ES-I3 (cell line): Measurements from ENCODE around the gene TFAP2A.
A peak's percentile ranks its signal among the peaks of the same experiment; 100 is the strongest.

ENCODE experiments used
- H3K36me3 ChIP-seq: 2 replicates; pipeline ENCODE4 v1.6.1; 2013; ENCODE audit warnings: mild to moderate bottlenecking, low read length, control low read depth, moderate library complexity; ENCODE audit not compliant: insufficient read depth
- H3K4me1 ChIP-seq: 2 replicates; pipeline ENCODE4 v1.6.1; 2013; ENCODE audit warnings: mild to moderate bottlenecking, control low read depth, low read length; ENCODE audit not compliant: insufficient read depth
- H3K9ac ChIP-seq: 2 replicates; pipeline ENCODE4 v1.6.1; 2013; ENCODE audit warnings: low read depth, mild to moderate bottlenecking, low read length, moderate library complexity
- H3K9me3 ChIP-seq: 2 replicates; pipeline ENCODE4 v1.6.1; 2013; ENCODE audit warnings: mild to moderate bottlenecking, low read length, moderate library complexity; ENCODE audit not compliant: control insufficient read depth, insufficient read depth

Gene TFAP2A

GRCh38 chr6:10404107-10404798, 10.6 kb downstream of the TFAP2A start:
- H3K9ac ChIP-seq = peak overlapping the region; percentile 83
- H3K36me3 ChIP-seq = no peaks in the 10 kb centered on the region
- H3K9me3 ChIP-seq = no peaks in the 10 kb centered on the region
- peaks cover 26% of the 10 kb centered on the region for H3K4me1 ChIP-seq

GRCh38 chr6:10403385-10404106, 11.3 kb downstream of the TFAP2A start:
- H3K36me3 ChIP-seq = no peaks in the 10 kb centered on the region
- peaks cover 31% of the 10 kb centered on the region for H3K4me1 ChIP-seq
- H3K9me3 ChIP-seq = no peaks in the 10 kb centered on the region
- peak overlapping the region; percentile 36; the same call in 1 of the 2 replicates for H3K9ac ChIP-seq

GRCh38 chr6:10402648-10403311, 12.1 kb downstream of the TFAP2A start:
- Histone ChIP-seq H3K9ac (0 out of 2 replicates have a peak overlapping the region, but pooled peaks have one; percentile 36), H3K36me3 (no peaks in the 10 kb centered on the region), H3K4me1 (peaks cover 32% of the 10 kb centered on the region), H3K9me3 (no peaks in the 10 kb centered on the region)

GRCh38 chr6:10401632-10402223, 13.1 kb downstream of the TFAP2A start:
- no peak overlapping the region for H3K9ac ChIP-seq
- H3K36me3 ChIP-seq = no peaks in the 10 kb centered on the region
- peaks cover 23% of the 10 kb centered on the region for H3K4me1 ChIP-seq
- H3K9me3 ChIP-seq = no peaks in the 10 kb centered on the region

GRCh38 chr6:10401004-10401536, 13.8 kb downstream of the TFAP2A start:
- H3K9me3 ChIP-seq = no peaks in the 10 kb centered on the region
- no peak overlapping the region for H3K9ac ChIP-seq
- no peaks in the 10 kb centered on the region for H3K36me3 ChIP-seq
- H3K4me1 ChIP-seq = peaks cover 23% of the 10 kb centered on the region

GRCh38 chr6:10400330-10400729, 14.5 kb downstream of the TFAP2A start:
- Histone ChIP-seq H3K4me1 (peaks cover 25% of the 10 kb centered on the region), H3K36me3 (no peaks in the 10 kb centered on the region), H3K9ac (no peak overlapping the region), H3K9me3 (no peaks in the 10 kb centered on the region)

GRCh38 chr6:10399451-10399850, 15.4 kb downstream of the TFAP2A start:
- no peaks in the 10 kb centered on the region for H3K36me3 ChIP-seq
- H3K9ac ChIP-seq = no peak overlapping the region
- peaks cover 29% of the 10 kb centered on the region for H3K4me1 ChIP-seq
- no peaks in the 10 kb centered on the region for H3K9me3 ChIP-seq

GRCh38 chr6:10398446-10399218, 16.2 kb downstream of the TFAP2A start:
- Histone ChIP-seq H3K9me3 (no peaks in the 10 kb centered on the region), H3K36me3 (no peaks in the 10 kb centered on the region), H3K4me1 (peaks cover 31% of the 10 kb centered on the region), H3K9ac (no peak overlapping the region)

GRCh38 chr6:10397756-10398445, 17.0 kb downstream of the TFAP2A start:
- Histone ChIP-seq H3K9ac (no peak overlapping the region; the same call in 1 of the 2 replicates), H3K36me3 (no peaks in the 10 kb centered on the region), H3K9me3 (no peaks in the 10 kb centered on the region), H3K4me1 (peaks cover 36% of the 10 kb centered on the region)

GRCh38 chr6:10396785-10397184, 18.1 kb downstream of the TFAP2A start:
- no peaks in the 10 kb centered on the region for H3K9me3 ChIP-seq
- H3K9ac ChIP-seq = no peak overlapping the region
- peaks cover 42% of the 10 kb centered on the region for H3K4me1 ChIP-seq
- H3K36me3 ChIP-seq = no peaks in the 10 kb centered on the region

- Histone ChIP-seq H3K36me3 (no peaks in the 10 kb centered on the region), H3K4me1 (peaks cover 39% of the 10 kb centered on the region), H3K9ac (peak overlapping the region; percentile 27; the same call in 1 of the 2 replicates), H3K9me3 (no peaks in the 10 kb centered on the region)
Observed at GRCh38 chr6:10395704-10396546, 18.9 kb downstream of the TFAP2A start.

GRCh38 chr6:10395171-10395703, 19.6 kb downstream of the TFAP2A start:
- Histone ChIP-seq H3K36me3 (no peaks in the 10 kb centered on the region), H3K9ac (no peak overlapping the region; the same call in 1 of the 2 replicates), H3K4me1 (peaks cover 33% of the 10 kb centered on the region), H3K9me3 (no peaks in the 10 kb centered on the region)
